ENCODE results near the gene SAMMSON.

SAMMSON gene

GRCh38 chr3:70095260-70095659 is 95.7 kb downstream of the SAMMSON start:
- no peak for DNase-seq

DNA sequence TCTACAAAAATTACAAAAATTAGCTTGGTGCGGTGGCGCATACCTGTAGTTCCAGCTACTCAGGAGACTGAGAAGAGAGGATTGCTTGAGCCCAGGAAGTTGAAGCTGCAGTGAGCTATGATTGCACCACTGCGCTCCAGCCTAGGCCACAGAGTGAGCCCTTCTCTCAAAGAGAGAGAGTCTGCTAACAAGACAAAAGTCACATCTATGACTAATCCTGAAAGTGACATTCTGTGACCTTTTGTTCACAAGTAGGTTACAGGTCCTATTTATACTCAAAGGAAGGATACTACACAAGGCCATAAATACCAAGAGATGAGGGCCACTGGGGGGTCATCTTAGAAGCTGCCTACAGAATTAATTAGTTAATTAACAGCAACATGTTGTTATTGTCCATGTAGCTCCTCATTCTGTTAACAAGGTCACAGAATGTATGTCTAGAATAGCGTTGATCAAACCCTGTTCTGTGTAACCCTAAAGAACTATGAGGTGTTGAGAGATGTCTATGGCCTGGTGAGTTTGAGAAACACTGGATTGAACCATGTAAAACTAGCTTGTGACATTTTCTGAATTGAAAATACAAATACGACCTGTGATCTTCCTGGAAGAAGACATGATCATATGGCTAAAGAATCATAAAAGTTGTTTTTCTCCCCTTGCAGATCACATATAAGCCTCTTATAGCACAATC is 97.0 kb downstream of the SAMMSON start:
- DNase-seq = no peak

GRCh38 chr3:70097084-70097483 is 97.6 kb downstream of the SAMMSON start:
- DNase-seq = no peak

DNA sequence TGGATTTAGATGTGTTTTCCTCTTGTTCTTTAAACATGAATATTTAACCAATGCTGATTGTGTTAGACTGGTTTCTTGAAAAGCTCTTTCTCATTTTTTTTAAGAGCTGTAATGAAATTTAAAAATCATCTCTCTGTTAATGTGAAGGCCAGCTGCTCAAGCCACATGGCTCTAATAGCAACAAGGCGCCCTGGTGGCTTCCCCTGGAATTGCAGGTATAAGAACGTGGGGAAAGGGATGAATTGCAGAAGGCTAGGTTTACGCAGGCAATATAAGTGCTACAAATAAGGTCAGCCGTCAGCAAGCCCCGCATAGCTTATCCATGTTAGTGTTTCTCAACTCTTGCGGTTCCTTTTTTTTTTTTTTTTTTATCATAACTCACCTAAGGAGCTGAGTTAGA is 108.5 kb downstream of the SAMMSON start:
- no peak for DNase-seq

DNA sequence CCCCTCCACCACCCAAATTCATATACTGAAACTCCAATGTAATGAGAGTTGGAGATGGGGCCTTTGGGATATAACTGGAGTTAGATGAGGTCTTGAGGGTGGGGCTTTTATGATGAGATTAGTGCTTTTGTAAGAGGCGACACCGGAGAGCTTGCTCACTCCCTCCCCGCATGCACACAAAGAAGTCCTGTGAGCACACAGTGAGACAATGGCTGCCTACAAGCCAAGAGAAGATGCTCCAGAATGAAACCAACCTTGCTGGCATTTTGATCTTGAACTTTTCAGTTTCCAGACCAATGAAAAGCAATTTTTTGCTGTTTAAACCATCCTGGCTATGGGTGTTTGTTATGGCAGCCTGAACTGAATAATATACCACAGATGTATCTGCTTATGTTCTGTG is 109.0 kb downstream of the SAMMSON start:
- DNase-seq = no peak

DNA sequence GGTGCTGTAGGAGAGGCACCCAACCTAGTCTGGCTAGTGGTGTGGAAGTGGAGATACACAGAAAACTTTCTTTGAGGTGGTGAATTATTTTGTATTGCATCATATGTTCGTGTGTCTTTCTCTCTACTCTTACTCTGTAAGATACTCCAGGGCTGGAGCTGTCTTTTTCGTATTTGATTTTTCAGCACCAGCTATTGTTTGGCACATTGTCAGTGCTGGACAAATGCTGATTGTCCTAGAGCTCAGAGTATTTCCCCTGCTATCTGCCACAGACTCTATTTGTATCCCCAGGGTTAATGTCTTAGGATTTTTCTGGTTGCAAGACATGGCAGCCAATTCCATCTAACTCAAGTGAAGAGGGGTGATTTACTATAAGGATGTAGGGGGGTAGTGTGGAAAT is 110.5 kb downstream of the SAMMSON start:
- DNase-seq = no peak

- DNase-seq = no peak
Observed at GRCh38 chr3:70111411-70111810, 111.9 kb downstream of the SAMMSON start.

- DNase-seq = no peak
Observed at GRCh38 chr3:70112751-70113150, 113.2 kb downstream of the SAMMSON start.

GRCh38 chr3:70114431-70114830 is 114.9 kb downstream of the SAMMSON start:
- no peak for DNase-seq

DNA sequence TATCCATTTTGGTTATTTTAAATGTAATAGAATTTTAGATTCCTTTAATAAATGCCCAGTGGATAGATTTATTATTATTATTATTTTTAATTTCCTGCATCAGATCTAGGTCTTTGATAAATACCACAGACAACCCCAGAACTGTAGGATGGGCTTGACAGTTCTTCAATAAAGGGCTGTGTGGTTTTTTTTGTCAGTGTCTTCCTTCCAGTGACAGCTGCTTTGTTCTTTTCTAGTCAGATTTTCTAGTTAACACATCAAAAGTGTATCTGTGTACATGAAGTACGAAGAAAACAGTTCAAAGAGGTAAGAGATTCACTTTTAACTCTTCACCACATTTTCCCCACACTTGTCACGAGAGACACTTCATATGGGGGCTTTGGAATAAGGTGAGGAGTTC is 120.3 kb downstream of the SAMMSON start:
- no peak for DNase-seq

All from stimulated activated naive CD4-positive, alpha-beta T cell treated with Interleukin-2 at 50 U/mL for 16 hours (primary cell).